ENCODE results near the gene CHEK1. TPM values are rescaled to one million over a fixed set of nuclear protein-coding genes. Genes with fewer than 3 reads are reported as not detected.
"Not testable (repeated sequence)": the region's sequence is repeated elsewhere in the genome, so short reads cannot be mapped to it uniquely, and the experiment has no call there.

Gene CHEK1
- 100 to 1,000 TPM; 132 to 160 TPM for total RNA-seq

GRCh38 chr11:125624756-125625213 lies at the start of gene CHEK1:
CHEK1 (plus strand) TSS chr11:125625163; CDS start chr11:125626769, 1,606 bp downstream.
- peaks cover 56% of the 10 kb centered on the region for H3K36me3 Mint-ChIP-seq (ENCODE audit: low read depth)
- POLR2A ChIA-PET = interaction anchor here (0.7 to 3.4 kb wide), 5 partner anchors 9 to 730 kb away, joined by 3 to 18 read pairs (median 6); partner anchors contain the start of genes HYLS1 and STT3A
- peak within 1 kb of the TSS; percentile 88 for H3K4me3 Mint-ChIP-seq
- no peaks in the 10 kb centered on the region for H3K27me3 Mint-ChIP-seq
- ATAC-seq (no peak), DNase-seq (no peak)
- CTCF ChIA-PET = interaction anchor here (0.7 to 2.6 kb wide), 5 partner anchors 10 to 278 kb away, joined by 3 to 11 read pairs (median 3); partner anchors contain the start of genes EI24 and PUS3
- peak within 1 kb of the TSS; percentile 98 for H3K27ac Mint-ChIP-seq
- intact Hi-C loops (cut with DNase I, micrococcal nuclease) = loop anchor here (1.0 to 10.0 kb wide), 11 partner anchors 32 to 952 kb away; partner anchors contain the start of genes STT3A (in 2 of the 2), CCDC15 (in 1 of the 2), CDON (in 1 of the 2) and EI24 (in 1 of the 2)
- peaks cover 17% of the 10 kb centered on the region for H3K4me1 Mint-ChIP-seq
- no peaks in the 10 kb centered on the region for H3K9me3 Mint-ChIP-seq (ENCODE audit: low read depth)

GRCh38 chr11:125577181-125577580 lies 47.8 kb upstream of the CHEK1 start:
- ATAC-seq; H3K4me1 Mint-ChIP-seq; DNase-seq; CTCF ChIA-PET; H3K9me3 Mint-ChIP-seq (ENCODE audit: low read depth); H3K27ac Mint-ChIP-seq; H3K4me3 Mint-ChIP-seq; intact Hi-C loops (cut with DNase I, micrococcal nuclease); H3K27me3 Mint-ChIP-seq; POLR2A ChIA-PET: not testable (repeated sequence)
- peaks cover 55% of the 10 kb centered on the region for H3K36me3 Mint-ChIP-seq (ENCODE audit: low read depth)

- ChIA-PET POLR2A (no interaction called here), CTCF (no interaction called here)
- Mint-ChIP-seq H3K4me3 (no peak overlapping the region), H3K27me3 (no peaks in the 10 kb centered on the region), H3K27ac (no peak overlapping the region), H3K36me3 (ENCODE audit: low read depth) (peaks cover 57% of the 10 kb centered on the region), H3K9me3 (ENCODE audit: low read depth) (no peaks in the 10 kb centered on the region), H3K4me1 (peaks cover 4% of the 10 kb centered on the region)
- no peak for DNase-seq
- no peak for ATAC-seq
- intact Hi-C loops (cut with DNase I, micrococcal nuclease) = no loop called here
Observed at GRCh38 chr11:125578783-125579182, 46.2 kb upstream of the CHEK1 start.

DNA sequence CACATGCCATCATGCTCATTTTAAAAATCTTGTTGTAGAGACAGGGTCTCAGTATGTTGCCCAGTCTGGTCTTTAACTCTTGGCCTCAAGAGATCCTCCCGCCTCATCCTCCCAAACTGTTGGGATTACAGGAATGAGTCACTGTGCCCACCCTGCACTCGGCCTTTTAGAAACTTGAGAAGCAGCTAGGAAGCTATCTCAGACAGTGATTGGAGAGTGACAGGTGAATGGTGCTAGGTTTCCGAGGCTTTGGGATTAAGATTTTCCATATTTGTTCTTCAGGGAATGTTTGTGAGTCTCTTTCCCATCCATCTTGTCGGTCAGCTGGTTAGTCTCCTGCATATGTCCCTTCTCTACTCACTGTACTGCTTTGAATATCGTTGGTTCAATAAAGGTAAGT lies 45.2 kb upstream of the CHEK1 start:
- CTCF ChIA-PET = interaction anchor here (0.6 kb wide), 1 partner anchor 491 kb away, joined by 3 read pairs; no protein-coding TSS in a partner anchor
- no peak overlapping the region for H3K4me3 Mint-ChIP-seq
- POLR2A ChIA-PET = no interaction called here
- DNase-seq (no peak), ATAC-seq (no peak)
- intact Hi-C loops (cut with DNase I, micrococcal nuclease) = no loop called here
- no peaks in the 10 kb centered on the region for H3K9me3 Mint-ChIP-seq (ENCODE audit: low read depth)
- H3K27me3 Mint-ChIP-seq = no peaks in the 10 kb centered on the region
- H3K27ac Mint-ChIP-seq = no peak overlapping the region
- peaks cover 56% of the 10 kb centered on the region for H3K36me3 Mint-ChIP-seq (ENCODE audit: low read depth)
- H3K4me1 Mint-ChIP-seq = no peaks in the 10 kb centered on the region

- intact Hi-C loops (cut with DNase I, micrococcal nuclease) = no loop called here
- CTCF ChIA-PET = no interaction called here
- peaks cover 4% of the 10 kb centered on the region for H3K4me1 Mint-ChIP-seq
- no peaks in the 10 kb centered on the region for H3K9me3 Mint-ChIP-seq (ENCODE audit: low read depth)
- H3K27ac Mint-ChIP-seq = no peak overlapping the region
- POLR2A ChIA-PET = no interaction called here
- no peaks in the 10 kb centered on the region for H3K27me3 Mint-ChIP-seq
- no peak for DNase-seq
- no peak overlapping the region for H3K4me3 Mint-ChIP-seq
- peaks cover 32% of the 10 kb centered on the region for H3K36me3 Mint-ChIP-seq (ENCODE audit: low read depth)
- ATAC-seq = no peak
Observed at GRCh38 chr11:125583496-125583895, 41.5 kb upstream of the CHEK1 start.

- ChIA-PET POLR2A (interaction anchor here (1.4 kb wide), 1 partner anchor 16 kb away, joined by 4 read pairs; the partner anchor contains the start of gene EI24), CTCF (interaction anchor here (0.6 kb wide), 1 partner anchor 99 kb away, joined by 3 read pairs; no protein-coding TSS in a partner anchor)
- ATAC-seq (no peak), DNase-seq (no peak)
- no peak overlapping the region for H3K4me3 Mint-ChIP-seq
- H3K9me3 Mint-ChIP-seq (ENCODE audit: low read depth) = no peaks in the 10 kb centered on the region
- no peaks in the 10 kb centered on the region for H3K27me3 Mint-ChIP-seq
- no peak overlapping the region for H3K27ac Mint-ChIP-seq
- intact Hi-C loops (cut with DNase I, micrococcal nuclease) = no loop called here
- H3K36me3 Mint-ChIP-seq (ENCODE audit: low read depth) = peaks cover 20% of the 10 kb centered on the region
- peaks cover 10% of the 10 kb centered on the region for H3K4me1 Mint-ChIP-seq
Observed at GRCh38 chr11:125585487-125585886, 39.5 kb upstream of the CHEK1 start.

GRCh38 chr11:125586623-125587022 lies 38.3 kb upstream of the CHEK1 start:
- CTCF ChIA-PET = interaction anchor here (0.6 to 0.7 kb wide), 2 partner anchors 16 to 190 kb away, joined by 3 read pairs; no protein-coding TSS in a partner anchor
- Mint-ChIP-seq H3K27me3 (no peaks in the 10 kb centered on the region), H3K4me1 (peaks cover 16% of the 10 kb centered on the region), H3K9me3 (ENCODE audit: low read depth) (no peaks in the 10 kb centered on the region), H3K27ac (no peak overlapping the region), H3K36me3 (ENCODE audit: low read depth) (peaks cover 16% of the 10 kb centered on the region), H3K4me3 (no peak overlapping the region)
- ATAC-seq = peak; percentile 68
- POLR2A ChIA-PET = interaction anchor here (0.5 to 1.4 kb wide), 3 partner anchors 12 to 651 kb away, joined by 4 to 6 read pairs (median 4); partner anchors contain the start of gene EI24
- intact Hi-C loops (cut with DNase I, micrococcal nuclease) = no loop called here
- DNase-seq = no peak

DNA sequence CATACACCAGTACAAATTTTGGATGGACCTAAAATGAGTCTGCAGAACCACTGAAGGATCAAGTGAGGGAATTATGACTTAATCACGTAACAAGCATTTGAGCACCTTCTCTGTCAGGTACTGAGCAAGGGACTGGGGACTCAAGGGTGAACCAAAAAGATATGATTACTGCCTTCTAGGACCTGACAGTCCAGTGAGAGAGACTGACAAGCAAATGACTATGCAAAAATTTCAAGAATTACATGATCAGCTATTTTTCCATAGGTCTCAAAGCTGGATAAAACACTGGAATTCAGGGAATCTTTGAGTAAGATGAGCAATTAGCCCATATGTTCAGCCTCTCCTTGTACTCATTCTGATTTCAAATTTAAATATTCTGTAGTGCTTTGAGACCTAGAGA lies 37.5 kb upstream of the CHEK1 start:
- POLR2A ChIA-PET = no interaction called here
- Mint-ChIP-seq H3K36me3 (ENCODE audit: low read depth) (peaks cover 16% of the 10 kb centered on the region), H3K27ac (no peak overlapping the region), H3K9me3 (ENCODE audit: low read depth) (no peaks in the 10 kb centered on the region), H3K4me3 (no peak overlapping the region), H3K27me3 (no peaks in the 10 kb centered on the region), H3K4me1 (peaks cover 17% of the 10 kb centered on the region)
- DNase-seq (no peak), ATAC-seq (no peak)
- CTCF ChIA-PET = interaction anchor here (1.0 kb wide), 1 partner anchor 38 kb away, joined by 3 read pairs; no protein-coding TSS in a partner anchor
- intact Hi-C loops (cut with DNase I, micrococcal nuclease) = no loop called here

GRCh38 chr11:125588505-125588904 lies 36.5 kb upstream of the CHEK1 start:
- Mint-ChIP-seq H3K4me1 (peaks cover 18% of the 10 kb centered on the region), H3K4me3 (no peak overlapping the region), H3K36me3 (ENCODE audit: low read depth) (peaks cover 17% of the 10 kb centered on the region), H3K9me3 (ENCODE audit: low read depth) (no peaks in the 10 kb centered on the region), H3K27ac (peak overlapping the region; percentile 17), H3K27me3 (no peaks in the 10 kb centered on the region)
- no peak for DNase-seq
- intact Hi-C loops (cut with DNase I, micrococcal nuclease) = no loop called here
- ChIA-PET CTCF (interaction anchor here (1.0 to 2.4 kb wide), 2 partner anchors 37 to 39 kb away, joined by 3 to 7 read pairs; no protein-coding TSS in a partner anchor), POLR2A (no interaction called here)
- no peak for ATAC-seq

DNA sequence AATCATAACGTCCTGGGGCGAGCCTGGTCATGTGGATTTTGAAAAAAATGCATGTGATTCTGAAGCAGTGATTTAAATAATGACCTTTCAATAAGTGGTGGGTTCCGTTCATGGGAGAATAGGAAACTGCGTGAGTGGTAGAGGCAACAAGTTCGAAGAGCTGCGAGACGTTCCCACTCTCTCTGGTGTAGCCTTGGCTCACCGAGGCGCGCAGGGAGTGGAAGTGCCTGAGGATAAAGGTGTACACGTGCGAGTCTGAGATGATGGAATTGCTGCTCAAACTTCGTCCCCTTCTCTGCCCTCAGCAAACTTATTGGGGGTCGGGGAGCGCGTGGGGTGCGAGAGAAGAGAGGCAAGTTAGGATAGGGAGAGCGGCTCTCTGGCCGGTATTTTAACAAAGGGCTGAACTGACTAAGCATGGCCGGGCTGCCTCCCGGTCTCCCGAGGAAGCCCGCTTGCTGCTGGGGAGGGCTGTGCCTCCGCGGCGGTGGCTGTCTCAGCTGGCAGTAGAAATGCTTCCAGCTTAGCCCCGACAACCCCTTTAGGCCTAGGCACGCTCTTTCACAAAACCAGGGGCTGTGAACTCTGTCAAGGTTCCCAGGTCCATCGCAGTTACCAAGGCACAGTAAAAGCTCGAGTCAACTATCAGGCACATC lies 33.2 kb upstream of the CHEK1 start:
- Mint-ChIP-seq H3K27me3 (no peaks in the 10 kb centered on the region), H3K36me3 (ENCODE audit: low read depth) (peaks cover 26% of the 10 kb centered on the region), H3K27ac (peak overlapping the region; percentile 95), H3K9me3 (ENCODE audit: low read depth) (no peaks in the 10 kb centered on the region), H3K4me1 (peaks cover 44% of the 10 kb centered on the region), H3K4me3 (peak overlapping the region; percentile 97)
- DNase-seq (peak; percentile 60), ATAC-seq (peak; percentile 20)
- ChIA-PET CTCF (interaction anchor here (1.0 to 3.9 kb wide), 4 partner anchors 21 to 638 kb away, joined by 3 to 19 read pairs (median 6); partner anchors contain the start of genes CCDC15, CHEK1 and EI24), POLR2A (interaction anchor here (0.5 to 2.7 kb wide), 7 partner anchors 11 to 969 kb away, joined by 3 to 18 read pairs (median 5); partner anchors contain the start of genes CHEK1, EI24 and TBRG1)
- intact Hi-C loops (cut with DNase I, micrococcal nuclease) = loop anchor here (1.0 to 5.0 kb wide), 9 partner anchors 22 to 691 kb away; partner anchors contain the start of genes CHEK1 (in 2 of the 2), EI24 (in 2 of the 2), HYLS1 (in 2 of the 2) and FAM118B (in 1 of the 2)

Measured in activated CD4-positive, alpha-beta T cell treated with anti-CD3 and anti-CD28 coated beads for 36 hours (primary cell).